CD4-positive, alpha-beta T cell treated with Interleukin-1 beta for 1 hour (primary cell): Measurements from ENCODE around the gene CNTNAP3B.
"Not testable (repeated sequence)": the region's sequence is repeated elsewhere in the genome, so short reads cannot be mapped to it uniquely, and the experiment has no call there.

ENCODE experiments used
- DNase-seq, 2 donors: peaks; one replicate each; pipeline ENCODE4 v3.0.0-alpha.2; 2020 to 2022

Gene CNTNAP3B

GRCh38 chr9:41974906-41975305, 154.3 kb downstream of the CNTNAP3B start:
- not testable (repeated sequence) for DNase-seq

GRCh38 chr9:41953007-41953406, 176.2 kb downstream of the CNTNAP3B start:
- DNase-seq: not testable (repeated sequence)

- DNase-seq: not testable (repeated sequence)
Measured at GRCh38 chr9:41941738-41942137, 187.5 kb downstream of the CNTNAP3B start.

GRCh38 chr9:41938143-41938542, 191.1 kb downstream of the CNTNAP3B start:
- not testable (repeated sequence) for DNase-seq

GRCh38 chr9:41935727-41936126, 193.5 kb downstream of the CNTNAP3B start:
- DNase-seq: not testable (repeated sequence)

GRCh38 chr9:41929172-41929571, 200.1 kb downstream of the CNTNAP3B start:
- not testable (repeated sequence) for DNase-seq

- not testable (repeated sequence) for DNase-seq
Measured at GRCh38 chr9:41917374-41917773, 211.9 kb downstream of the CNTNAP3B start.

- not testable (repeated sequence) for DNase-seq
Measured at GRCh38 chr9:41905488-41905887, 223.7 kb downstream of the CNTNAP3B start.

GRCh38 chr9:41902762-41903161, 226.5 kb downstream of the CNTNAP3B start:
- not testable (repeated sequence) for DNase-seq

GRCh38 chr9:41898720-41899343, 230.4 kb downstream of the CNTNAP3B start:
- DNase-seq: not testable (repeated sequence)

GRCh38 chr9:41874557-41874956, 254.7 kb downstream of the CNTNAP3B start:
- not testable (repeated sequence) for DNase-seq

- DNase-seq: not testable (repeated sequence)
Measured at GRCh38 chr9:41855422-41855821, 273.8 kb downstream of the CNTNAP3B start.

GRCh38 chr9:41851848-41852740, 277.1 kb downstream of the CNTNAP3B start:
- DNase-seq: not testable (repeated sequence)

GRCh38 chr9:41847829-41848228, 281.4 kb downstream of the CNTNAP3B start:
- not testable (repeated sequence) for DNase-seq
